Stimulated activated memory B cell treated with anti-CD40 and anti-IgM and Interleukin-4, amounts not matched to agents 10 μg/mL and 1 μg/mL and 100 μg/mL, for 72 hours (primary cell): ENCODE data around the gene TRAK2.
"Not testable (repeated sequence)": the region's sequence is repeated elsewhere in the genome, so short reads cannot be mapped to it uniquely, and the experiment has no call there.

Source experiments
- ATAC-seq: fragments of 150-1000 bp; cut with Tn5 transposase; 2 replicates; pipeline ENCODE4 v1.10.0; 2021
- H3K27ac Mint-ChIP-seq: one replicate; pipeline ENCODE4 v1.8.0; 2022; ENCODE audit warnings: mild to moderate bottlenecking, mixed read lengths
- H3K27me3 Mint-ChIP-seq: one replicate; pipeline ENCODE4 v1.8.0; 2022; ENCODE audit warnings: mixed read lengths
- H3K36me3 Mint-ChIP-seq: one replicate; pipeline ENCODE4 v1.8.0; 2022; ENCODE audit warnings: mixed read lengths
- H3K4me1 Mint-ChIP-seq: one replicate; pipeline ENCODE4 v1.8.0; 2022; ENCODE audit warnings: mixed read lengths
- H3K4me3 Mint-ChIP-seq: one replicate; pipeline ENCODE4 v1.8.0; 2022; ENCODE audit warnings: mild to moderate bottlenecking, moderate library complexity, mixed read lengths
- H3K9me3 Mint-ChIP-seq: one replicate; pipeline ENCODE4 v1.8.0; 2022; ENCODE audit warnings: mixed read lengths

The TRAK2 gene

DNA sequence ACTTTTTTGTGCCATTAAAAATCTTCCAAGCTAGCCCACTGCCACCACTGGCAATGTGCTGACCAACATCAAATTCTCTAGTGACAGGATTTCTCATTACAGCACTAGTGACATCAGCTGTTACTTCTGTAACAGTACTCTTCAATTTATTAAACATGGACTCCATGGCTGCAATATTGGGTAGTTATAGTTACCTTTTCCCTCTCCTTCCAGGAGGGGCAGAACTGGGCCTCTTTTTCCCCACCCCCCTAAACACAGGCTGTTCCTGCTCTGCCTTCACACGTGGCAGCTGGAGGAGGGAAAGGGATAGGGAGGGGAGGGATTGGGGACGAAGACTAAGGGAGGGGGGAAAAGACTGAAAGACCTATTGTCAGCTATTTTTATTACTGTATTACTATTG is 38.1 kb downstream of the TRAK2 start:
- no peaks in the 10 kb centered on the region for H3K27me3 Mint-ChIP-seq
- H3K9me3 Mint-ChIP-seq: no peaks in the 10 kb centered on the region
- no peak overlapping the region for H3K4me3 Mint-ChIP-seq
- no peak for ATAC-seq
- H3K27ac Mint-ChIP-seq: no peak overlapping the region
- peaks cover 27% of the 10 kb centered on the region for H3K36me3 Mint-ChIP-seq
- H3K4me1 Mint-ChIP-seq: peaks cover 21% of the 10 kb centered on the region

DNA sequence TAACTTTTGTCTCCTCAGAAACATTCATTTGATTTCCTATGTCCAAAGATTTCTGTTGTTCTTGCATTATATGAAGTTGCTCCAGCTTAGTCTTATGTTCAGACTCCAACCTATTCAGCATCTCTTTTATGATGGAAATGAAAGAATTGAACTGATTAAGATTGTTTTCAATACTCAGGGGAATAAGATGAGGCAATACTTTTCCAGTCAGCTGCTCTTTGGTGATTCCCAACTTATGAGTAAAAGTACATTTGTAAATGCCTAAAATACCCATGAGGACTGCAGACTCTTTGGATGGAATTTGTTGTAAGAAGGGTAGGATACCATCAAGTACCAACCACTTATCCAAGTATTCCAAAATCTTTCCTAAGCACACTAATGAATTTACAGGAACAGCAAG is 39.8 kb downstream of the TRAK2 start:
- peaks cover 21% of the 10 kb centered on the region for H3K4me1 Mint-ChIP-seq
- no peaks in the 10 kb centered on the region for H3K9me3 Mint-ChIP-seq
- no peaks in the 10 kb centered on the region for H3K27me3 Mint-ChIP-seq
- H3K4me3 Mint-ChIP-seq: no peak overlapping the region
- ATAC-seq: no peak
- peaks cover 16% of the 10 kb centered on the region for H3K36me3 Mint-ChIP-seq
- H3K27ac Mint-ChIP-seq: peak overlapping the region; percentile 21

DNA sequence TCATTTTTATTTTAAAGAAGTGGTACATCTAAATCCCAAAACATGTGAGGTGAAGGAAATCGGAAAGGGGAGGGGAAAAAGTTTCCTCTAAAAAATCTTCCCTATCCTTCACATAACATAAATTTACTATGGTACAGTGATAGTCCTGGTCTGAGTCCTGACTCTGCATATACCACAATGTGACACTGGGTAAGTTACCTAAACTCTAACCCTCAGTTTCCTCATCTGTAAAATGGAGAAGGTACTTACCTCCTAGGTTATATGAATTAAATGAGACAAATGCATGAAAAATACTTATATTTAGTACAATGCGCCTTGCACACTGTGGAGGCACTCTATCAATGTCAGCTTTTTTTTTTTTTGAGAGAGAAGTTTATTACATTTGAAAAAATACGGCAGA is 42.3 kb downstream of the TRAK2 start:
- no peak overlapping the region for H3K4me3 Mint-ChIP-seq
- no peaks in the 10 kb centered on the region for H3K27me3 Mint-ChIP-seq
- peaks cover 21% of the 10 kb centered on the region for H3K4me1 Mint-ChIP-seq

GRCh38 chr2:201407265-201407664 is 44.0 kb downstream of the TRAK2 start:
- peaks cover 32% of the 10 kb centered on the region for H3K36me3 Mint-ChIP-seq
- no peak overlapping the region for H3K4me3 Mint-ChIP-seq
- H3K27ac Mint-ChIP-seq: no peak overlapping the region
- no peak for ATAC-seq
- peaks cover 21% of the 10 kb centered on the region for H3K4me1 Mint-ChIP-seq
- H3K9me3 Mint-ChIP-seq: no peaks in the 10 kb centered on the region
- no peaks in the 10 kb centered on the region for H3K27me3 Mint-ChIP-seq

More for the DNA sequence above, 42.3 kb downstream of the TRAK2 start:
- no peaks in the 10 kb centered on the region for H3K9me3 Mint-ChIP-seq
- ATAC-seq: no peak
- peaks cover 26% of the 10 kb centered on the region for H3K36me3 Mint-ChIP-seq
- H3K27ac Mint-ChIP-seq: no peak overlapping the region

- peaks cover 10% of the 10 kb centered on the region for H3K4me1 Mint-ChIP-seq
- H3K9me3 Mint-ChIP-seq: no peaks in the 10 kb centered on the region
- ATAC-seq: no peak
- peaks cover 22% of the 10 kb centered on the region for H3K36me3 Mint-ChIP-seq
- no peaks in the 10 kb centered on the region for H3K27me3 Mint-ChIP-seq
- no peak overlapping the region for H3K4me3 Mint-ChIP-seq
- no peak overlapping the region for H3K27ac Mint-ChIP-seq
Measured at GRCh38 chr2:201406077-201406662, 45.1 kb downstream of the TRAK2 start.

- no peak for ATAC-seq
- Mint-ChIP-seq H3K4me1 (peaks cover 4% of the 10 kb centered on the region), H3K27ac (no peak overlapping the region), H3K9me3 (no peaks in the 10 kb centered on the region), H3K4me3 (no peak overlapping the region), H3K27me3 (no peaks in the 10 kb centered on the region), H3K36me3 (peaks cover 22% of the 10 kb centered on the region)
Measured at GRCh38 chr2:201404699-201405280, 46.5 kb downstream of the TRAK2 start.

GRCh38 chr2:201403880-201404279 is 47.4 kb downstream of the TRAK2 start:
- Mint-ChIP-seq H3K4me1 (peaks cover 4% of the 10 kb centered on the region), H3K9me3 (no peaks in the 10 kb centered on the region), H3K27me3 (no peaks in the 10 kb centered on the region), H3K27ac (no peak overlapping the region), H3K36me3 (peaks cover 29% of the 10 kb centered on the region), H3K4me3 (no peak overlapping the region)
- ATAC-seq: no peak

- Mint-ChIP-seq H3K27me3 (no peaks in the 10 kb centered on the region), H3K9me3 (no peaks in the 10 kb centered on the region), H3K36me3 (peaks cover 33% of the 10 kb centered on the region), H3K4me1 (peaks cover 4% of the 10 kb centered on the region), H3K4me3 (no peak overlapping the region), H3K27ac (no peak overlapping the region)
- no peak for ATAC-seq
Measured at GRCh38 chr2:201402651-201403562, 48.4 kb downstream of the TRAK2 start.

- Mint-ChIP-seq H3K27ac (no peak overlapping the region), H3K36me3 (peaks cover 37% of the 10 kb centered on the region), H3K4me3 (no peak overlapping the region), H3K9me3 (no peaks in the 10 kb centered on the region), H3K4me1 (peaks cover 4% of the 10 kb centered on the region), H3K27me3 (no peaks in the 10 kb centered on the region)
- no peak for ATAC-seq
Measured at GRCh38 chr2:201401815-201402214, 49.4 kb downstream of the TRAK2 start.

- Mint-ChIP-seq H3K4me1 (no peaks in the 10 kb centered on the region), H3K27ac (no peak overlapping the region), H3K4me3 (no peak overlapping the region), H3K9me3 (no peaks in the 10 kb centered on the region), H3K36me3 (peaks cover 58% of the 10 kb centered on the region), H3K27me3 (no peaks in the 10 kb centered on the region)
- no peak for ATAC-seq
Measured at GRCh38 chr2:201396595-201396994, 54.7 kb downstream of the TRAK2 start.

GRCh38 chr2:201383136-201383535 is 68.1 kb downstream of the TRAK2 start:
- Mint-ChIP-seq H3K27me3 (no peaks in the 10 kb centered on the region), H3K4me3 (no peak overlapping the region), H3K4me1 (no peaks in the 10 kb centered on the region), H3K9me3 (peaks cover 8% of the 10 kb centered on the region), H3K36me3 (peaks cover 47% of the 10 kb centered on the region), H3K27ac (no peak overlapping the region)
- ATAC-seq: no peak

GRCh38 chr2:201378496-201379397 is 72.5 kb downstream of the TRAK2 start:
- Mint-ChIP-seq H3K27me3 (no peaks in the 10 kb centered on the region), H3K4me3 (no peak overlapping the region), H3K4me1 (peaks cover 5% of the 10 kb centered on the region), H3K27ac (no peak overlapping the region), H3K9me3 (peaks cover 8% of the 10 kb centered on the region), H3K36me3 (peaks cover 49% of the 10 kb centered on the region)
- ATAC-seq: no peak

DNA sequence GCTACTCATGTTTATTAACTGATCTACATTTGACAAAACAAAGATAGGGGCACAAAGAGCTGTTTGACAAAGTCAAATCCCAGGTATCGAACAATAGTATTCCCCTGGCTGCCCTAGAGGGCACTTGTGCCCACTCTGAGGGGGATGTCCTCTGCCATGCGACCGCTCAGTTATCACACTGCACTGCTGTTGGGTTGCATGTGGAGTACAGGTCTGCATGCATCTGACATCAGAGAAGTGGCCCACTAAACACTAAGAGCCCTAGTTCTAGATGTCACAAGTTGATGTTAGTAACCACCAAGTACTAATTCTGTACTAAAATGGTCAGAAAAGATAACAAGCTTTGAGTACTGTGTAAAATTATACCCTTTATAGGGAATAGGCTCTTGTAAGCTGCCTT is 74.0 kb downstream of the TRAK2 start:
- no peak for ATAC-seq
- H3K9me3 Mint-ChIP-seq: peaks cover 8% of the 10 kb centered on the region
- H3K36me3 Mint-ChIP-seq: peaks cover 53% of the 10 kb centered on the region
- H3K4me3 Mint-ChIP-seq: no peak overlapping the region
- no peaks in the 10 kb centered on the region for H3K27me3 Mint-ChIP-seq
- peaks cover 8% of the 10 kb centered on the region for H3K4me1 Mint-ChIP-seq
- no peak overlapping the region for H3K27ac Mint-ChIP-seq

DNA sequence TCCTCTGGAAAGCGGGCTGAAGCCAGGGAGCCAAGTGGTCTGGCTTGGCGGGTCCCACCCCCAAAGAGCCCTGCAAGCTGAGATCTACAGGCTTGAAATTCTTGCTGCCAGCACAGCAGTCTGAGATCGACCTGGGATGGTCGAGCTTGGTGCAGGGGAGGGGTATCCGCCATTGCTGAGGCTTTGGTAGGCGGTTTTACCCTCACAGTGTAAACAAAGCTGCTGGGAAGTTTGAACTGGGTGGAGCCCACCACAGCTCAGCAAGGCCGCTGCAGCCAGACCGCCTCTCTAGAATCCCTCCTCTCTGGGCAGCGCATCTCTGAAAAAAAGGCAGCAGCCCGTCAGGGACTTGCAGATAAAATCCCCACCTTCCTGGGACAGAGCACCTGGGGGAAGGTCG is 81.5 kb downstream of the TRAK2 start:
- Mint-ChIP-seq H3K36me3 (peaks cover 82% of the 10 kb centered on the region), H3K4me3 (no peak overlapping the region), H3K4me1 (peaks cover 8% of the 10 kb centered on the region), H3K27me3 (no peaks in the 10 kb centered on the region), H3K27ac (no peak overlapping the region), H3K9me3 (peaks cover 4% of the 10 kb centered on the region)
- ATAC-seq: no peak

DNA sequence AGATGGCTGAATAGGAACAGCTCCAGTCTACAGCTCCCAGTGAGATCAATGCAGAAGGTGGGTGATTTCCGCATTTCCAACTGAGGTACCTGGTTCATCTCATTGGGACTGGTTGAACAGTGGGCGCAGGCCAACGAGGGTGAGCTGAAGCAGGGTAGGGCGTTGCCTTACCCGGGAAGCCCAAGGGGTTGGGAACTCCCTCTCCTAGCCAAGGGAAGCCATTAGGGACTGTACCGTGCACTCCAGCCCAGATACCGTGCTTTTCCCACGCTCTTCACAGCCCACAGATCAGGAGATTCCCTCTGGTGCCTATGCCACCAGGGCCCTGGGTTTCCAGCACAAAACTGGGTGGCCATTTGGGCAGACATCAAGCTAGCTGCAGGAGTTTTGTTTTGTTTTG is 81.9 kb downstream of the TRAK2 start:
- peaks cover 80% of the 10 kb centered on the region for H3K36me3 Mint-ChIP-seq
- not testable (repeated sequence) for H3K27me3 Mint-ChIP-seq, H3K4me3 Mint-ChIP-seq, H3K27ac Mint-ChIP-seq, ATAC-seq, H3K9me3 Mint-ChIP-seq, H3K4me1 Mint-ChIP-seq
